ENCODE measurements around the gene KRTAP2-1. TPM values are rescaled to one million over a fixed set of nuclear protein-coding genes. Genes with fewer than 3 reads are reported as not detected.
"Not testable (repeated sequence)": the region's sequence is repeated elsewhere in the genome, so short reads cannot be mapped to it uniquely, and the experiment has no call there.

KRTAP2-1 gene
- total and polyA plus RNA-seq, 2 of the 13 experiments (the other 11 are each of a cell fraction or from before 2014, with no cell fraction given) = not detected

DNA sequence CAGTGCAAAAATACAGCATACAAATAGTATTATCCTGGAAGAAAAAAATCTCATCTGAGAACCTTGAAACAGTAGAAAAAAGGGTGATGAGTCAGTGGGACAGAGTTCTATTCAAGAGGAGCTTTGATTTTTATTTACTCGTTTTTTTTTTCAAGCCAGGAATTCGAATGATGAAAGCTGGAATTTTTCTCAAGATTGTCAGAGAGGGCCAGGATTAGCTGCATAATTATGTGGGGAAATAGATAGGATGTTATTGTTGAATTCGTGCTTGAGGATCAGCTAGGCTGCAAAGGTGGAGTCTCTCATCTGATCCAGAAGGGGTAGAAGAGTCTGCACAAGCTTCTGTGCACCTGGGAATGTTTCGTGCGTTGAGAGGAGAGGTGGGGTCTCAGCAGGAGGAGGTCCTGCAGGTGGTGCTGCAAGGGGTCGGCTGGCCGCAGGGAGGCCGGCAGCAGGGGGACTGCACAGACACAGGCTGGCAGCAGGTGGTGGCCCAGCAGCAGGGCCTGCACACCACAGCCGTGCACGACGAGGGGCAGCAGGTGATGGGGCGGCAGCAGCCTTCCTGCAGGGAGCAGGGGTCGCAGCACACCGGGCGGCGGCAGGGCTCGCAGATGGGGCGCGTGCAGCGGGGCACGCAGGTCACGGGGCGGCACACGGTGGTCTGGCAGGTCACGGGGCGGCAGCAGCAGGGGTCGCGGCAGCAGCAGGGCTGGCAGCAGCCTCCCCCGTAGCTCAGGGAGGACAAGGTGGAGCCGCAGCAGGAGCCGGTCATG, 12.3 kb upstream of the KRTAP2-1 start (continued):
- TF ChIP-seq, protein P1, sequence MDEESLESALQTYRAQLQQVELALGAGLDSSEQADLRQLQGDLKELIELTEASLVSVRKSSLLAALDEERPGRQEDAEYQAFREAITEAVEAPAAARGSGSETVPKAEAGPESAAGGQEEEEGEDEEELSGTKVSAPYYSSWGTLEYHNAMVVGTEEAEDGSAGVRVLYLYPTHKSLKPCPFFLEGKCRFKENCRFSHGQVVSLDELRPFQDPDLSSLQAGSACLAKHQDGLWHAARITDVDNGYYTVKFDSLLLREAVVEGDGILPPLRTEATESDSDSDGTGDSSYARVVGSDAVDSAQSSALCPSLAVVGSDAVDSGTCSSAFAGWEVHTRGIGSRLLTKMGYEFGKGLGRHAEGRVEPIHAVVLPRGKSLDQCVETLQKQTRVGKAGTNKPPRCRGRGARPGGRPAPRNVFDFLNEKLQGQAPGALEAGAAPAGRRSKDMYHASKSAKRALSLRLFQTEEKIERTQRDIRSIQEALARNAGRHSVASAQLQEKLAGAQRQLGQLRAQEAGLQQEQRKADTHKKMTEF (CRISPR knock-in tag; IDR thresholded peaks at IDR 0.05) = peak; percentile 88
- TF ChIP-seq NR2F6 (IDR thresholded peaks at IDR 0.05) (peak; percentile 62), NR2F6 (CRISPR knock-in tag; IDR thresholded peaks at IDR 0.05) (peak; percentile 50; the same call in 1 of the 2 replicates), CREM (IDR thresholded peaks at IDR 0.05) (peak; percentile 90), PPARG (CRISPR knock-in tag; conservative IDR thresholded peaks at IDR 0.05) (peak; percentile 94), SOX6 (CRISPR knock-in tag; IDR thresholded peaks at IDR 0.05) (peak; percentile 80), NR2F1 (CRISPR knock-in tag; IDR thresholded peaks at IDR 0.05) (peak in 1 of 2 experiments; percentile 64; a peak in 1 of 4 replicates), ZSCAN29 (CRISPR knock-in tag; conservative IDR thresholded peaks at IDR 0.05) (peak; percentile 63; the same call in 1 of the 2 replicates), FOXA3 (CRISPR knock-in tag; IDR thresholded peaks at IDR 0.05) (peak; percentile 83), PITX1 (CRISPR knock-in tag; IDR thresholded peaks at IDR 0.05) (peak; percentile 82), SMC3 (IDR thresholded peaks at IDR 0.05; ENCODE audit: low read length) (peak; percentile 18; the same call in 1 of the 2 replicates), NCOR1 (IDR thresholded peaks at IDR 0.05; ENCODE audit: borderline replicate concordance, low read length) (peak; percentile 79; the same call in 1 of the 2 replicates), GABPA (CRISPR knock-in tag; IDR thresholded peaks at IDR 0.05; ENCODE audit: low read depth) (0 out of 2 replicates have a peak, but pooled peaks have one; percentile 30), ZNF205 (CRISPR knock-in tag; IDR thresholded peaks at IDR 0.05) (peak; percentile 5; the same call in 1 of the 2 replicates), PHF21A (CRISPR knock-in tag; IDR thresholded peaks at IDR 0.05) (peak; percentile 60), MAFF (IDR thresholded peaks at IDR 0.05; ENCODE audit: low read depth, low read length) (0 out of 2 replicates have a peak, but pooled peaks have one; percentile 23), KAT8 (CRISPR knock-in tag; IDR thresholded peaks at IDR 0.05) (peak; percentile 66), FOXK1 (CRISPR knock-in tag; IDR thresholded peaks at IDR 0.05; ENCODE audit: borderline replicate concordance, low read depth) (peak; percentile 47; the same call in 1 of the 2 replicates), KLF16 (CRISPR knock-in tag; IDR thresholded peaks at IDR 0.05) (peak in 1 of 2 experiments; percentile 38; a peak in 1 of 4 replicates)
- TF ChIP-seq CREM (CRISPR knock-in tag; IDR thresholded peaks at IDR 0.05); SOX6 (IDR thresholded peaks at IDR 0.05); GABPA (IDR thresholded peaks at IDR 0.05; ENCODE audit: low read depth, low read length): not testable (repeated sequence)
- TF ChIP-seq, protein P2, sequence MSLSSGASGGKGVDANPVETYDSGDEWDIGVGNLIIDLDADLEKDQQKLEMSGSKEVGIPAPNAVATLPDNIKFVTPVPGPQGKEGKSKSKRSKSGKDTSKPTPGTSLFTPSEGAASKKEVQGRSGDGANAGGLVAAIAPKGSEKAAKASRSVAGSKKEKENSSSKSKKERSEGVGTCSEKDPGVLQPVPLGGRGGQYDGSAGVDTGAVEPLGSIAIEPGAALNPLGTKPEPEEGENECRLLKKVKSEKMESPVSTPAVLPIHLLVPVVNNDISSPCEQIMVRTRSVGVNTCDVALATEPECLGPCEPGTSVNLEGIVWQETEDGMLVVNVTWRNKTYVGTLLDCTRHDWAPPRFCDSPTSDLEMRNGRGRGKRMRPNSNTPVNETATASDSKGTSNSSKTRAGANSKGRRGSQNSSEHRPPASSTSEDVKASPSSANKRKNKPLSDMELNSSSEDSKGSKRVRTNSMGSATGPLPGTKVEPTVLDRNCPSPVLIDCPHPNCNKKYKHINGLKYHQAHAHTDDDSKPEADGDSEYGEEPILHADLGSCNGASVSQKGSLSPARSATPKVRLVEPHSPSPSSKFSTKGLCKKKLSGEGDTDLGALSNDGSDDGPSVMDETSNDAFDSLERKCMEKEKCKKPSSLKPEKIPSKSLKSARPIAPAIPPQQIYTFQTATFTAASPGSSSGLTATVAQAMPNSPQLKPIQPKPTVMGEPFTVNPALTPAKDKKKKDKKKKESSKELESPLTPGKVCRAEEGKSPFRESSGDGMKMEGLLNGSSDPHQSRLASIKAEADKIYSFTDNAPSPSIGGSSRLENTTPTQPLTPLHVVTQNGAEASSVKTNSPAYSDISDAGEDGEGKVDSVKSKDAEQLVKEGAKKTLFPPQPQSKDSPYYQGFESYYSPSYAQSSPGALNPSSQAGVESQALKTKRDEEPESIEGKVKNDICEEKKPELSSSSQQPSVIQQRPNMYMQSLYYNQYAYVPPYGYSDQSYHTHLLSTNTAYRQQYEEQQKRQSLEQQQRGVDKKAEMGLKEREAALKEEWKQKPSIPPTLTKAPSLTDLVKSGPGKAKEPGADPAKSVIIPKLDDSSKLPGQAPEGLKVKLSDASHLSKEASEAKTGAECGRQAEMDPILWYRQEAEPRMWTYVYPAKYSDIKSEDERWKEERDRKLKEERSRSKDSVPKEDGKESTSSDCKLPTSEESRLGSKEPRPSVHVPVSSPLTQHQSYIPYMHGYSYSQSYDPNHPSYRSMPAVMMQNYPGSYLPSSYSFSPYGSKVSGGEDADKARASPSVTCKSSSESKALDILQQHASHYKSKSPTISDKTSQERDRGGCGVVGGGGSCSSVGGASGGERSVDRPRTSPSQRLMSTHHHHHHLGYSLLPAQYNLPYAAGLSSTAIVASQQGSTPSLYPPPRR (CRISPR knock-in tag; IDR thresholded peaks at IDR 0.05; ENCODE audit: borderline replicate concordance) = peak; percentile 70; the same call in 1 of the 2 replicates

All from HepG2 (cell line).